Measurements from ENCODE around the gene SMARCD2.
"Not testable (repeated sequence)": the region's sequence is repeated elsewhere in the genome, so short reads cannot be mapped to it uniquely, and the experiment has no call there.

SMARCD2 gene

DNA sequence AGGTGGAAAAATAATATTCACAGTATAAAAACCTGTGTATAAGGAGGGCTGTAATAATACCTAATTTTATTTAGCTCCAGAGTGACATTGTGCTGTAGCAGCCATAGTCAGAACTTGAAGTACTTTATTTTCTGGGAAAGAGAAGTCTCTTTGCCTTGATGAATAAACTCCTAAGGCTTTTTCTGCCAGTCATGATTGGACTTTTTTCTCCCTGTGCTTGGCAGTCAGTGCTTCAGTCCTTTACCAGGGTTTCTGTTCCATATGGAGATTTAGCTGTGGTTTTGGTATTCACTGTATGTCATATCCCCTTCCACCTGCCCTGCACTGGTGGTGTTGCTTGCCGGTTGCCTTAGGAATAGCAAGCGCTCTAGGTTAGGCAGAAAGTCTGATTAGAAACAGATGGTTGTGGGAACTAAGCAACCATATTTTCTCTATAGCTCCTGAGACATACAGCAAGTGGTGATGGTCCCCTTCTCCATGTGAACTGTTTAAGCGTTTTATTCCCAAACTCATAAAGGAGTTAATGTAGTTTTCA, 43.8 kb downstream of the SMARCD2 start:
- DNase-seq = no peak

DNA sequence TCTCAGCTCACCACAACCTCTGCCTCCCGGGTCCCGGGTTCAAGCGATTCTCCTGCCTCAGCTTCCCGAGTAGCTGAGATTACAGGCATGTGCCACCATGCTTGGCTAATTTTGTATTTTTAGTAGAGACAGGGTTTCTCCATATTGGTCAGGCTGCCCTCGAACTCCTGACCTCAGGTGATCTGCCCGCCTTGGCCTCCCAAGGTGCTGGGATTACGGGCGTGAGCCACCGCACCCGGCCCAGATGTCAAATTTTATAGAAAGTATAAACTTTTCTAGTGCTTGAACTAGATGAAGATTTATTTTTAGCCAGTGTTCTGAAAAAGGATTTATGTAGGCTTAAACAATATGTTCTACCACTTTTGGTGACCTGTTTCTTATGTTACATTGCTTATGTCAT, 46.1 kb downstream of the SMARCD2 start:
- DNase-seq = not testable (repeated sequence)

DNA sequence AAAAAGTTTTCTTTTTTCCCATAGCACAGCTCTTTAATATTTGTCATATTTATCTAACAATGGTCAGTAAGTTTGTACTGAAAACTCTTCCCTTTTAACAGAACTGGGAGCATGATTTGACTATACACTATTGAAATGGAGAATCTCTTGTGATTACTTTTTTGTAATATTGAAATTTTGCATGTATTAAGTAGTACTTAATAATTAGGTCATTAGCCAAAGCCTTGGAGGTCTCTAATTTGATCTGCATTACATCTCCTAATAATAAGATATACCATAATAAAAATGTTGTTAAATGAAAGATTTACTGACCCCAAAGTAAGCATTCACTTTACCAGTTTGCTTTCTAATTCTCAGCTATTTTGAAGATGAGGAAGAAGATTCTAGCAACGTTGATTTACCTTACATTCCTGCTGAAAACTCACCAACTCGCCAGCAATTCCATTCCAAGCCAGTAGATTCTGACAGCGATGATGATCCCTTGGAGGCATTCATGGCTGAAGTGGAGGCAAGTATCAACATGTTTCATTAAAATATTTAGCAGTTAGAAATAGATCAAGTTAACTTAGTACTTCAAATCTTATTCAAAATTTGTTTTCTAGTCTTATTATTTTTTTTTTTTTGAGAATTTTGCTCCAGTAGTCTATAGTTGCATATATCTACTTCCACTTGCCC, 50.3 kb downstream of the SMARCD2 start:
- DNase-seq = no peak

DNA sequence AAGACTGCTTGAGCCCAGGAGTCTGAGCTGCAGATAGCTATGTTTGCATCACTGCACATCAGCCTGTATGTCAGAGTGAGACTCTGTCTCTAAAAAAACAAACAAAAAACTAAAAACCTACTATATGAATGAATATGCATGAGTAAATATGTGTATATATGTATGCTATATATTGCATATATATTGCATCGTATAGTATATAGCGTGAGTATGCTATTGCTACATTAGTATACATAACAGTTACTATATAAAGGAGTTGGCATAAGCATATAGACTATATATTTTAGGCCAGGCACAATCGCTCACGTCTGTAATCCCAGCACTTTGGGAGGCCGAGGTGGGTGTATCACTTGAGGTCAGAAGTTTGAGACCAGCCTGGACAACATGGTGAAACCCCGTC, 52.4 kb downstream of the SMARCD2 start:
- DNase-seq = no peak

GRCh38 chr17:63786971-63787711, 55.3 kb downstream of the SMARCD2 start:
- no peak for DNase-seq

DNA sequence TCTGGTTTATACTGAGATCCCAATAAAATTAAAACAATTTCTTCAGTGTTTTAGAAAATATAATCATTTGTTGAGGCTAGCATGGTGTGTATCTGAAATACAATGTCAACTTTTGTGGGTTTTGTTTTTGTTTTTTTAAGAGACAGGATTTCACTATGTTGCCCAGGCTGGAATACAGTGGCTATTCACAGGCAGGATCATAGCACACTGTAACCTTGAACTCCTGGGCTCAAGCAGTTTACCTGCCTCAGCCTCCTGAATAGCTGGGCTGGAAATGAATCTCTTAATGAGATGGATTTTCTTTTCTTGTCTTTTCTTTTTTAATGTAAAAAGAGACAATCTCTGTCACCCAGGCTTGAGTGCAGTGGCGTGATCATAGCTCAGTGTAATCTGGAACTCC, 56.4 kb downstream of the SMARCD2 start:
- no peak for DNase-seq

- DNase-seq = no peak
These were observed 56.9 kb downstream of the SMARCD2 start for GRCh38 chr17:63785556-63785955.

- DNase-seq = no peak
These were observed 59.0 kb downstream of the SMARCD2 start for GRCh38 chr17:63783522-63783921.

Measured in activated T-cell treated with anti-CD3 and anti-CD28 coated beads, Interleukin-2, amount 50 U/mL, for 1 hour (primary cell).